SK-N-MC (cell line): ENCODE results near the gene PCDH15.

Experiments used
- DNase-seq: peaks from one replicate; pipeline ENCODE4 v3.0.0-alpha.2; 2011; ENCODE audit warnings: low read depth, low spot score
- H3K27ac ChIP-seq: fragments of 200-600 bp; sonication (generic); 2 replicates; pipeline ENCODE4 v1.5.1; 2016; ENCODE audit warnings: mixed run types
- H3K36me3 ChIP-seq: fragments of 200-600 bp; sonication (generic); 2 replicates; pipeline ENCODE4 v1.6.1; 2017; ENCODE audit warnings: antibody characterized with exemption, low read length, mixed read lengths; ENCODE audit not compliant: insufficient read depth
- H3K4me3 ChIP-seq: fragments of 200-600 bp; sonication (generic); 2 replicates; pipeline ENCODE4 v1.5.1; 2016
- H3K9ac ChIP-seq: fragments of 200-600 bp; sonication (generic); 2 replicates; pipeline ENCODE4 v1.8.0; 2017; ENCODE audit warnings: mixed run types, mixed read lengths; ENCODE audit not compliant: insufficient read length
- H3K9me3 ChIP-seq: fragments of 200-600 bp; sonication (generic); 2 replicates; pipeline ENCODE4 v1.6.1; 2017; ENCODE audit warnings: low read depth, mild to moderate bottlenecking, antibody characterized with exemption, low read length, moderate library complexity, mixed read lengths
- EZH2 ChIP-seq: fragments of 200-600 bp; sonication (generic); IDR thresholded peaks from one replicate; pipeline ENCODE4 v1.6.1; 2017; ENCODE audit warnings: antibody characterized with exemption
- FOXP2 ChIP-seq: optimal IDR thresholded peaks from 2 replicates; pipeline ENCODE3; 2011; ENCODE audit warnings: mild to moderate bottlenecking, moderate library complexity; ENCODE audit not compliant: insufficient read depth; ENCODE audit errors: extremely low read length, control extremely low read depth
- POLR2AphosphoS5 ChIP-seq: IDR thresholded peaks from 2 replicates; pipeline ENCODE4 v1.6.1; 2012; ENCODE audit warnings: mild to moderate bottlenecking, low read depth, low read length, borderline replicate concordance

The PCDH15 gene

GRCh38 chr10:54799506-54799905 is 1.5 kb downstream of the PCDH15 start:
- no peak overlapping the region for H3K9ac ChIP-seq
- no peaks in the 10 kb centered on the region for H3K36me3 ChIP-seq
- H3K4me3 ChIP-seq: no peak overlapping the region
- no peak for DNase-seq
- TF ChIP-seq POLR2AphosphoS5 (no peak), FOXP2 (no peak), EZH2 (no peak)
- no peak overlapping the region for H3K27ac ChIP-seq
- H3K9me3 ChIP-seq: no peaks in the 10 kb centered on the region

DNA sequence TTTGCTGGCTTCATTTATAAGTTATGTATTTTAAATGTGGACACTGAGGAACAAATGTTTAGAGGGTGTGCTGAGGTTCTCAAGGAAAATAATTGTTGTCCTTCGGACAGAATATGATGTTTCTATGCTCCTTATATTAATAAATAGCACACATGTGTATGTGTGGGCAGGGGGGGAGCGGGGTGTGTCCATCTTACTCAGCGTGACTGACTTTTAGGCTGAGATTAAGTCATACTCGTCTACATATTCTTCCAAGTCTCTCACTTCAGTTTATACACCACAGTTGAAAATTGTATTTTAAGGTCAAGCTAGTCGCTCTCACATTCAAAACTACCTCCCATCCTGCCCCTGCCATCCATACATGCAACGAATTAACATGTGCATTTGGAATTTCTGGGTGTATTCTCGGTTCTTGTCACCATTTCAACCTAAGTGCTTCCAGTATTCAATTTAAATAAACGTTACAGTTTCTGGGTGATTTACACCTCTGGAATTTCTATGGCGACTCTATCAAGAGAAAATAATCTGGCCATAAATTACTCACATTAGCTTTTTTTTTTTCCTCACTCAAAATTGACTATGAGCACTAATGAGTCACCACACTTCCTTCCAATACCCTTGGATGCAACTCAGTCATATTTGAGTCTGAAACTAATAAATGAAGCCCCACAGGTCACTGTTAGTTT is 3.3 kb downstream of the PCDH15 start:
- TF ChIP-seq POLR2AphosphoS5 (no peak), EZH2 (no peak), FOXP2 (no peak)
- no peak overlapping the region for H3K4me3 ChIP-seq
- DNase-seq: no peak
- no peak overlapping the region for H3K27ac ChIP-seq
- no peaks in the 10 kb centered on the region for H3K36me3 ChIP-seq
- no peak overlapping the region for H3K9ac ChIP-seq
- no peaks in the 10 kb centered on the region for H3K9me3 ChIP-seq

- H3K9me3 ChIP-seq: no peaks in the 10 kb centered on the region
- DNase-seq: no peak
- H3K36me3 ChIP-seq: no peaks in the 10 kb centered on the region
- H3K9ac ChIP-seq: no peak overlapping the region
- no peak overlapping the region for H3K4me3 ChIP-seq
- H3K27ac ChIP-seq: no peak overlapping the region
- TF ChIP-seq EZH2: no peak
These were observed 4.2 kb downstream of the PCDH15 start for GRCh38 chr10:54796881-54797280.

- no peak for TF ChIP-seq EZH2
- TF ChIP-seq POLR2AphosphoS5: no peak
- no peak for TF ChIP-seq FOXP2
- H3K9ac ChIP-seq: no peak overlapping the region
- H3K9me3 ChIP-seq: no peaks in the 10 kb centered on the region
- no peak overlapping the region for H3K27ac ChIP-seq
- H3K4me3 ChIP-seq: no peak overlapping the region
- no peak for DNase-seq
- H3K36me3 ChIP-seq: no peaks in the 10 kb centered on the region
These were observed 24.4 kb downstream of the PCDH15 start for GRCh38 chr10:54776622-54777021.

DNA sequence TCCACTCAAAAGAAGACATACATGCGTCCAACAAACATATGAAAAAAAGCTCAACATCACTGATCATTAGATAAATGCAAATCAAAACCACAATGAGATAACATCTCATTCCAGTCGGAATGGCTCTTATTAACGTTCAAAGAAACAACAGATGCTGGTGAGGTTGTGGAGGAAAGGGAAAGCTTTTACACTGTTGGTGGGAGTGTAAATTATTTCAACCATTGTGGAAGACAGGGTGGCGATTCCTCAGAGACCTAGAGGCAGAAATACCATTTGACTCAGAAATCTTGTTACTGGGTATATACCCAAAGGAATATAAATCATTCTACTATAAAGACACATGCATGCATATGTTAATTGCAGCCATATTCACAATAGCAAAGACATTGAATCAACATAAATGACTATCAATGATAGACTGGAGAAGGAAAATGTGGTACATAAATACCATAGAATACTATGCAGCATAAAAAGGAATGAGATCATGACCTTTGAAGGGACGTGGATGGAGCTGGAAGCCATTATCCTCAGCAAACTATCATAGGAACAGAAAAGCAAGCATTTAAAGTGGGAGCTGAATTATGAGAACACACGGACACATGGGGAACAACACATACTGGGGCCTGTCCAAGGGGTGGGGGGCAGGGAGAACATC is 28.4 kb downstream of the PCDH15 start:
- H3K27ac ChIP-seq: no peak overlapping the region
- H3K9me3 ChIP-seq: no peaks in the 10 kb centered on the region
- H3K36me3 ChIP-seq: no peaks in the 10 kb centered on the region
- no peak for TF ChIP-seq FOXP2
- no peak for TF ChIP-seq EZH2
- no peak for TF ChIP-seq POLR2AphosphoS5
- H3K4me3 ChIP-seq: no peak overlapping the region
- no peak for DNase-seq
- no peak overlapping the region for H3K9ac ChIP-seq

DNA sequence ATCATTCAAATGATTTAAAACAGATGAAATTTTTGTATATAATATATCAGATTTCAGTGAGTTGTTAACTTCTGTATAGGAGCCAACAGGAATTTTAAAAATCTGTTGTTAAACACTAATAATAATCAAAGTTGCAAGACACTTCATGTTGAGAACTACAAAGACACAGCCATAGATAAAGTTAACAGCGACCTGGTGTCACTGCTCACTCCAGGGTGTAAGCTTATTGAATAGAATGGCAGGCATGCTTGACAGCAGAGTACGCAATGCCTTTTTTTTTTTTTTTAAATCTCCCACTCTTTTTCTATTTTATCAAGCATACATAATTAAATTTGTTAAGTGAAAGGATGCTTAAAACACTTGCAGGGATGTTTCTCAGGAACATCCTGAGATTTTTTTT is 32.0 kb downstream of the PCDH15 start:
- TF ChIP-seq POLR2AphosphoS5 (no peak), FOXP2 (no peak), EZH2 (no peak)
- H3K9ac ChIP-seq: no peak overlapping the region
- no peak overlapping the region for H3K4me3 ChIP-seq
- no peaks in the 10 kb centered on the region for H3K36me3 ChIP-seq
- no peak for DNase-seq
- no peaks in the 10 kb centered on the region for H3K9me3 ChIP-seq
- H3K27ac ChIP-seq: no peak overlapping the region

DNA sequence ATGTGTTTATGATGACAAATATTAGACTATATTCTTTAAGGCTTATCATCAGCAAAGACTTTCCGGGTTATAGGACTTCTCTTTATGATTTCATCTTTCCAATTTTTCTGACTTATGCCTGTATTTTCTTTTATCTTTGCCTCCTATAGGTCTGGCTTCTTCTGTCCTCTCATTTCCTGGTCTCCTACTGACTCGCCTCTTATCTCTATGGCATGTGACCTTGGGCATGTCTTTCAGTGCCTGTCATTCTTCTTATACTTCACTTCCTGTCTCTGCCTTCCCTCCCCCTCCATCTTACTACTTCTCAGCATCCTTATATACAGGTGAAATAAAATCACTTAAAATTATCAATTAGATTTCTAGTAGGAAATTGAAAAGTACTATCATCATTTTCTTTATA is 42.2 kb downstream of the PCDH15 start:
- Histone ChIP-seq H3K9ac (no peak overlapping the region), H3K36me3 (no peaks in the 10 kb centered on the region), H3K27ac (no peak overlapping the region), H3K9me3 (no peaks in the 10 kb centered on the region), H3K4me3 (no peak overlapping the region)
- no peak for DNase-seq
- TF ChIP-seq FOXP2 (no peak), POLR2AphosphoS5 (no peak), EZH2 (no peak)

- TF ChIP-seq POLR2AphosphoS5 (no peak), FOXP2 (no peak), EZH2 (no peak)
- no peak overlapping the region for H3K27ac ChIP-seq
- no peak for DNase-seq
- no peak overlapping the region for H3K4me3 ChIP-seq
- H3K36me3 ChIP-seq: no peaks in the 10 kb centered on the region
- H3K9me3 ChIP-seq: no peaks in the 10 kb centered on the region
- H3K9ac ChIP-seq: no peak overlapping the region
These were observed 51.4 kb downstream of the PCDH15 start for GRCh38 chr10:54749623-54750022.

GRCh38 chr10:54745436-54745835 is 55.6 kb downstream of the PCDH15 start:
- Histone ChIP-seq H3K27ac (no peak overlapping the region), H3K9me3 (no peaks in the 10 kb centered on the region), H3K36me3 (no peaks in the 10 kb centered on the region), H3K4me3 (no peak overlapping the region), H3K9ac (no peak overlapping the region)
- DNase-seq: no peak
- TF ChIP-seq FOXP2: no peak
- no peak for TF ChIP-seq EZH2
- no peak for TF ChIP-seq POLR2AphosphoS5
